ENCODE data around the gene SUCLG1.

The SUCLG1 gene

GRCh38 chr2:84467389-84467788, 8.3 kb upstream of the SUCLG1 start:
- no peak for DNase-seq (ENCODE audit: extremely low read depth, low read depth)
- no peak overlapping the region for H3K4me3 ChIP-seq (replicated peaks; ENCODE audit: low read depth, low read length)
- TF ChIP-seq, protein P1, sequence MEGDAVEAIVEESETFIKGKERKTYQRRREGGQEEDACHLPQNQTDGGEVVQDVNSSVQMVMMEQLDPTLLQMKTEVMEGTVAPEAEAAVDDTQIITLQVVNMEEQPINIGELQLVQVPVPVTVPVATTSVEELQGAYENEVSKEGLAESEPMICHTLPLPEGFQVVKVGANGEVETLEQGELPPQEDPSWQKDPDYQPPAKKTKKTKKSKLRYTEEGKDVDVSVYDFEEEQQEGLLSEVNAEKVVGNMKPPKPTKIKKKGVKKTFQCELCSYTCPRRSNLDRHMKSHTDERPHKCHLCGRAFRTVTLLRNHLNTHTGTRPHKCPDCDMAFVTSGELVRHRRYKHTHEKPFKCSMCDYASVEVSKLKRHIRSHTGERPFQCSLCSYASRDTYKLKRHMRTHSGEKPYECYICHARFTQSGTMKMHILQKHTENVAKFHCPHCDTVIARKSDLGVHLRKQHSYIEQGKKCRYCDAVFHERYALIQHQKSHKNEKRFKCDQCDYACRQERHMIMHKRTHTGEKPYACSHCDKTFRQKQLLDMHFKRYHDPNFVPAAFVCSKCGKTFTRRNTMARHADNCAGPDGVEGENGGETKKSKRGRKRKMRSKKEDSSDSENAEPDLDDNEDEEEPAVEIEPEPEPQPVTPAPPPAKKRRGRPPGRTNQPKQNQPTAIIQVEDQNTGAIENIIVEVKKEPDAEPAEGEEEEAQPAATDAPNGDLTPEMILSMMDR (IDR thresholded peaks at IDR 0.05; ENCODE audit: low read depth, low read length, missing control alignments): no peak

- no peak for DNase-seq (ENCODE audit: extremely low read depth, low read depth)
- TF ChIP-seq, protein P1 (IDR thresholded peaks at IDR 0.05; ENCODE audit: low read depth, low read length, missing control alignments): no peak
- no peak overlapping the region for H3K4me3 ChIP-seq (replicated peaks; ENCODE audit: low read depth, low read length)
Observed at GRCh38 chr2:84461310-84461709, 2.2 kb upstream of the SUCLG1 start.

DNA sequence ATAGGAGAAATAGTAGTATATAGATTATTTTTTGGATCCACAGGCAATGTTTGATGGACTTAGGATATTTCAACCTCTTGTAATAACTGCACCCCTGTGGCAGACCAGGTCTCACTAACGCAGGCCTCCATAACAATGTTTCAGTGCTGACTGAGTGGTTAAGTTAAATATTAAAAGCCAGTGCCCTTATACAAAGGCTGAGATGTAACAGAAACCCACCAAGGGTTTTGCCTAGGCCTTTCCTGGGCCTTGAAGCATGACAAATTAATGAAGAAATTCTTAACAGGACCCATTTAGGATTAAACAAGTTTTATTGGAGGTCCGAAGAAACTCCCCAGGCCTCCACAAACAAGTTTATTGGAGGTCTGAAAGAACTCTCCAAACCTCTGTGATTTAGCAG, 1.6 kb upstream of the SUCLG1 start:
- no peak overlapping the region for H3K4me3 ChIP-seq (replicated peaks; ENCODE audit: low read depth, low read length)
- DNase-seq (ENCODE audit: extremely low read depth, low read depth): no peak
- TF ChIP-seq, protein P1 (IDR thresholded peaks at IDR 0.05; ENCODE audit: low read depth, low read length, missing control alignments): no peak

- peak overlapping the region; percentile 94 for H3K4me3 ChIP-seq (replicated peaks; ENCODE audit: low read depth, low read length)
- no peak for DNase-seq (ENCODE audit: extremely low read depth, low read depth)
- TF ChIP-seq, protein P1 (IDR thresholded peaks at IDR 0.05; ENCODE audit: low read depth, low read length, missing control alignments): no peak
Observed at GRCh38 chr2:84459944-84460429, 907 bp upstream of the SUCLG1 start.

- peak overlapping the region; percentile 94 for H3K4me3 ChIP-seq (replicated peaks; ENCODE audit: low read depth, low read length)
- TF ChIP-seq, protein P1 (IDR thresholded peaks at IDR 0.05; ENCODE audit: low read depth, low read length, missing control alignments): no peak
- DNase-seq (ENCODE audit: extremely low read depth, low read depth): no peak
Observed at GRCh38 chr2:84458551-84459017, 496 bp downstream of the SUCLG1 start.

DNA sequence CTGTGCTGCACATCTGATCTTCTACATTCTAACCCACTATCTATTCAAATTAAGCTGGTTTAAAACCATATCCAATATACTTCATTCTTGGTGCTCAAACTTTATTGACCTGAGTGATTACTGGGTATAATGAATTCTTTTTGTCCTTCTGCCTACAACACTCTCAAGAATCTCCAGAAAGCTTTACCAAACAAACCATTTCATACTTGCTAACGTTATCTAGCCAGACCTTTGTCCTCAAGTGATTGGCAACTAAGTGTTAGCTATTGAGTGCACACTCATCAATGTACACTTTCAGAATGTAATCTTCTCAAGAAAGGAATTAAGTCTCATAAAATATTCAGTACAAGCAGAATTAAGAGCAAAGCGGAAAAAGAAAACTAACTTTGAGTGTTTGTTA, 1.4 kb downstream of the SUCLG1 start:
- no peak for DNase-seq (ENCODE audit: extremely low read depth, low read depth)
- TF ChIP-seq, protein P1 (IDR thresholded peaks at IDR 0.05; ENCODE audit: low read depth, low read length, missing control alignments): no peak
- peak overlapping the region; percentile 94; the same call in 1 of the 2 replicates for H3K4me3 ChIP-seq (replicated peaks; ENCODE audit: low read depth, low read length)

- TF ChIP-seq, protein P1 (IDR thresholded peaks at IDR 0.05; ENCODE audit: low read depth, low read length, missing control alignments): no peak
- no peak for DNase-seq (ENCODE audit: extremely low read depth, low read depth)
- H3K4me3 ChIP-seq (replicated peaks; ENCODE audit: low read depth, low read length): no peak overlapping the region
Observed at GRCh38 chr2:84456156-84456555, 2.9 kb downstream of the SUCLG1 start.
